ENCODE results near the gene HPS1.

- TF ChIP-seq CTCF (IDR thresholded peaks at IDR 0.05), result no peak
- no peak for TF ChIP-seq EZH2phosphoT487 (IDR thresholded peaks at IDR 0.05)
These were observed 31.6 kb downstream of the HPS1 start, which contains the start of gene PYROXD2 for GRCh38 chr10:98414932-98415730.

All from neural progenitor cell (in vitro differentiated cells).